Fibroblast of lung (primary cell): ENCODE measurements around the gene PHC2. TPM values are rescaled to one million over a fixed set of nuclear protein-coding genes. Genes with fewer than 3 reads are reported as not detected.

ENCODE experiments used
- DNase-seq, 2 donors: peaks; one replicate each; pipeline versions ENCODE4 v3.0.0 to v3.0.0-alpha.2; 2010; ENCODE audit warnings: low read depth in 2 of 2
- H2AFZ ChIP-seq: 2 replicates; pipeline ENCODE4 v1.5.1; 2012; ENCODE audit warnings: low read length, control low read depth, inconsistent platforms
- H3K27ac ChIP-seq: 2 replicates; pipeline ENCODE4 v1.5.1; 2011; ENCODE audit warnings: low read length, control low read depth; ENCODE audit not compliant: insufficient read depth
- H3K27me3 ChIP-seq: 2 replicates; pipeline ENCODE4 v1.5.1; 2011; ENCODE audit warnings: mild to moderate bottlenecking, low read length; ENCODE audit not compliant: control insufficient read depth, insufficient read depth
- H3K36me3 ChIP-seq: 2 replicates; pipeline ENCODE4 v1.5.1; 2011; ENCODE audit warnings: low read length; ENCODE audit not compliant: control insufficient read depth, insufficient read depth
- H3K4me1 ChIP-seq: 2 replicates; pipeline ENCODE4 v1.5.1; 2011; ENCODE audit warnings: low read length; ENCODE audit not compliant: control insufficient read depth, insufficient read depth; ENCODE audit errors: extremely low read depth
- H3K4me2 ChIP-seq: 2 replicates; pipeline ENCODE4 v1.5.1; 2011; ENCODE audit warnings: low read length, control low read depth; ENCODE audit not compliant: insufficient read depth; ENCODE audit errors: extremely low read depth
- H3K4me3 ChIP-seq, 4 experiments: fragments of 200-600 bp in 1 of 4; sonication (generic) in 1 of 4; replicated peaks in 1 of 4; 2 replicates each; pipeline ENCODE4 v1.5.1; 2011 to 2016; ENCODE audit warnings: low read length in 4 of 4, low read depth in 3 of 4, mild to moderate bottlenecking in 3 of 4, control low read depth in 2 of 4, inconsistent platforms in 1 of 4, mixed read lengths in 1 of 4; ENCODE audit not compliant: insufficient read depth in 1 of 4; ENCODE audit errors: control extremely low read depth in 1 of 4
- H3K79me2 ChIP-seq: 2 replicates; pipeline ENCODE4 v1.5.1; 2012; ENCODE audit warnings: mild to moderate bottlenecking, low read length, inconsistent platforms; ENCODE audit not compliant: control insufficient read depth, insufficient read depth
- H3K9ac ChIP-seq: 2 replicates; pipeline ENCODE4 v1.5.1; 2011; ENCODE audit warnings: mild to moderate bottlenecking, low read length, control low read depth; ENCODE audit not compliant: insufficient read depth
- H3K9me3 ChIP-seq: 2 replicates; pipeline ENCODE4 v1.5.1; 2012; ENCODE audit warnings: low read depth, low read length; ENCODE audit not compliant: control insufficient read depth, insufficient read depth
- H4K20me1 ChIP-seq: 2 replicates; pipeline ENCODE4 v1.5.1; 2011; ENCODE audit warnings: low read length; ENCODE audit not compliant: control insufficient read depth, insufficient read depth; ENCODE audit errors: extremely low read depth
- CTCF ChIP-seq, 2 donors: IDR thresholded peaks in 1 of 2; conservative IDR thresholded peaks in 1 of 2; 1 replicate in 1 of 2; 2 replicates in 1 of 2; pipeline ENCODE4 v1.5.1; 2011 to 2012; ENCODE audit warnings: low read length in 2 of 2, control low read depth in 1 of 2, inconsistent platforms in 1 of 2, low read depth in 1 of 2, mild to moderate bottlenecking in 1 of 2
- EZH2 ChIP-seq: IDR thresholded peaks from 2 replicates; pipeline ENCODE4 v1.5.1; 2012; ENCODE audit warnings: low read length, control low read depth, mild to moderate bottlenecking; ENCODE audit errors: missing control alignments
- polyA plus RNA-seq, 2 donors: library from polyadenylated mRNA; depleted of rRNA in 1 of 2; stranded (reverse) in 1 of 2; unstranded in 1 of 2; fragments of >200 nt; gene quantifications; 2 replicates each; pipeline ENCODE4 v1.2.1, GENCODE V29; 2011 to 2012; ENCODE audit warnings: missing spikeins in 1 of 2
- total RNA-seq: library from RNA; depleted of rRNA; stranded (reverse); fragments of >200 nt; gene quantifications from 2 replicates; pipeline ENCODE4 v1.2.1, GENCODE V29; 2014

Gene PHC2
- total and polyA plus RNA-seq, 2 donors (not counting 1 experiment from before 2014, with no cell fraction given), result 62.6 to 75.8 TPM

GRCh38 chr1:33364565-33364918 lies 66.4 kb downstream of the PHC2 start:
- H3K27ac ChIP-seq, result no peak overlapping the region

DNA sequence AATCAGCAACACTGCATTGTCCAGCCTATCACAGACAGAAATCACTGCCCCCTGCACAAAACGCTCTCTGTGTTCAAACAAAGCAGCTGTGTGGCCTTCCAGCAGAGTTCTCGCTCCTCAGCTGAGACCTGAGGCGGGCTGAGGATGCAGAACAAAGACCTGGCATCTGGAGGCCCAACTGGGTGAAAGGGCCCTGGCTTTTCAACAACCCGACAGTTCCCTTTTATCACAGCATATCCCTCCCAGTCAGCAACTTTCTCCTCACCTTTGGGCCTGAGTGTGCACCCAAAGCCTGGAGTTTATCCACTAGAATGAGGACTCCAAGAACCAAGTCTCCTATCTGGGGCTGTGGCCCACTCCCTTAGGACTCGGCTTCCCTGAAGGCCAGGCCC lies 67.4 kb downstream of the PHC2 start:
- Histone ChIP-seq H4K20me1 (no peaks in the 10 kb centered on the region), H3K9ac (no peak overlapping the region)
- no peak for TF ChIP-seq EZH2
- no peak for TF ChIP-seq CTCF (conservative IDR thresholded peaks at IDR 0.05 in 1 of 2, IDR thresholded peaks at IDR 0.05 in 1 of 2; ENCODE audit: low read depth in 1 of 2, low read length in 2 of 2)

More at GRCh38 chr1:33364565-33364918, 66.4 kb downstream of the PHC2 start:
- no peak overlapping the region for H3K9ac ChIP-seq
- TF ChIP-seq CTCF (conservative IDR thresholded peaks at IDR 0.05 in 1 of 2, IDR thresholded peaks at IDR 0.05 in 1 of 2; ENCODE audit: low read depth in 1 of 2, low read length in 2 of 2), result no peak
- no peak for TF ChIP-seq EZH2
- no peak for DNase-seq
- H3K4me2 ChIP-seq, result no peak overlapping the region
- no peaks in the 10 kb centered on the region for H3K9me3 ChIP-seq
- H3K79me2 ChIP-seq, result no peaks in the 10 kb centered on the region
- H3K4me1 ChIP-seq, result peaks cover 25% of the 10 kb centered on the region
- no peak overlapping the region for H2AFZ ChIP-seq
- H4K20me1 ChIP-seq, result no peaks in the 10 kb centered on the region
- H3K36me3 ChIP-seq, result peaks cover 7% of the 10 kb centered on the region
- no peak overlapping the region for H3K4me3 ChIP-seq
- no peaks in the 10 kb centered on the region for H3K27me3 ChIP-seq

GRCh38 chr1:33363021-33363420 lies 67.9 kb downstream of the PHC2 start:
- H2AFZ ChIP-seq, result no peak overlapping the region
- H3K9ac ChIP-seq, result no peak overlapping the region
- H3K4me3 ChIP-seq, result no peak overlapping the region
- no peak for DNase-seq
- H3K4me1 ChIP-seq, result peaks cover 25% of the 10 kb centered on the region
- H3K9me3 ChIP-seq, result no peaks in the 10 kb centered on the region
- H3K27me3 ChIP-seq, result no peaks in the 10 kb centered on the region
- H4K20me1 ChIP-seq, result no peaks in the 10 kb centered on the region
- H3K79me2 ChIP-seq, result no peaks in the 10 kb centered on the region
- TF ChIP-seq EZH2 (no peak), CTCF (conservative IDR thresholded peaks at IDR 0.05 in 1 of 2, IDR thresholded peaks at IDR 0.05 in 1 of 2; ENCODE audit: low read depth in 1 of 2, low read length in 2 of 2) (no peak)
- H3K27ac ChIP-seq, result no peak overlapping the region
- peaks cover 6% of the 10 kb centered on the region for H3K36me3 ChIP-seq
- H3K4me2 ChIP-seq, result no peak overlapping the region

More for the DNA sequence above, 67.4 kb downstream of the PHC2 start:
- no peak overlapping the region for H3K4me3 ChIP-seq
- H2AFZ ChIP-seq, result no peak overlapping the region
- DNase-seq, result no peak
- no peaks in the 10 kb centered on the region for H3K9me3 ChIP-seq
- peaks cover 6% of the 10 kb centered on the region for H3K36me3 ChIP-seq
- H3K27ac ChIP-seq, result no peak overlapping the region
- no peaks in the 10 kb centered on the region for H3K27me3 ChIP-seq
- no peaks in the 10 kb centered on the region for H3K79me2 ChIP-seq
- H3K4me2 ChIP-seq, result no peak overlapping the region
- peaks cover 25% of the 10 kb centered on the region for H3K4me1 ChIP-seq
